IMR-90 (cell line): ENCODE measurements around the gene CCND1. TPM values are rescaled to one million over a fixed set of nuclear protein-coding genes. Genes with fewer than 3 reads are reported as not detected.
A peak's percentile ranks its signal among the peaks of the same experiment; 100 is the strongest.

Experiments used
- ATAC-seq: fragments of 200-7000 bp; cut with Tn5 transposase; 2 replicates; pipeline ENCODE4 v1.9.1; 2020; ENCODE audit warnings: low read depth, mild to moderate bottlenecking, moderate library complexity
- BruUV-seq: library from RNA; stranded (reverse); fragments of 400-500 nt; replicated peaks from 2 replicates; lab custom pipeline; 2021; lab: Mats Ljungman, UMichigan
- CTCF ChIA-PET: fragments of 300-600 bp; formaldehyde crosslinking; extraction: SDS; loops from one replicate; lab custom pipeline; 2021; ENCODE audit warnings: antibody characterized with exemption; lab: Yijun Ruan, JAX
- POLR2A ChIA-PET: fragments of 300-600 bp; sonication (Branson Sonifier 250); formaldehyde crosslinking; loops from one replicate; lab custom pipeline; 2022; ENCODE audit warnings: antibody characterized with exemption; ENCODE audit not compliant: unreplicated experiment; lab: Charles Lee
- DNase-seq: peaks from one replicate; pipeline ENCODE4 v3.0.0; 2013
- H2AFZ ChIP-seq: replicated peaks from 2 replicates; pipeline ENCODE3; 2013; ENCODE audit warnings: low read length, mild to moderate bottlenecking; ENCODE audit not compliant: poor library complexity
- H2AK5ac ChIP-seq: 2 replicates; pipeline ENCODE4 v1.6.1; 2013; ENCODE audit warnings: low read depth, low read length, inconsistent platforms
- H2AK9ac ChIP-seq: replicated peaks from 2 replicates; pipeline ENCODE3; 2013; ENCODE audit warnings: mild to moderate bottlenecking, low read depth, low read length, moderate library complexity; ENCODE audit not compliant: poor library complexity
- H2BK120ac ChIP-seq: 2 replicates; pipeline ENCODE4 v1.6.1; 2013; ENCODE audit warnings: low read depth, low read length, inconsistent platforms
- H2BK15ac ChIP-seq: 3 replicates; pipeline ENCODE4 v1.6.1; 2013; ENCODE audit warnings: low read depth, low read length, inconsistent platforms
- H2BK20ac ChIP-seq: 2 replicates; pipeline ENCODE4 v1.6.1; 2013; ENCODE audit warnings: low read depth, mild to moderate bottlenecking, inconsistent platforms, low read length, moderate library complexity
- H2BK5ac ChIP-seq: 2 replicates; pipeline ENCODE4 v1.6.1; 2013; ENCODE audit warnings: mild to moderate bottlenecking, low read depth, low read length, inconsistent platforms; ENCODE audit not compliant: poor library complexity, severe bottlenecking
- H3K14ac ChIP-seq: replicated peaks from 2 replicates; pipeline ENCODE4 v1.6.1; 2013; ENCODE audit warnings: low read depth, low read length, inconsistent platforms
- H3K18ac ChIP-seq: 2 replicates; pipeline ENCODE4 v1.6.1; 2013; ENCODE audit warnings: low read depth, low read length, control low read depth
- H3K23ac ChIP-seq: 2 replicates; pipeline ENCODE4 v1.6.1; 2013; ENCODE audit warnings: low read depth, low read length, inconsistent platforms
- H3K27ac ChIP-seq: 2 replicates; pipeline ENCODE4 v1.5.1; 2013; ENCODE audit warnings: mild to moderate bottlenecking, control low read depth, low read length; ENCODE audit not compliant: insufficient read depth
- H3K27me3 ChIP-seq: 2 replicates; pipeline ENCODE4 v1.6.1; 2013; ENCODE audit warnings: low read length; ENCODE audit not compliant: control insufficient read depth, insufficient read depth
- H3K36me3 ChIP-seq: 2 replicates; pipeline ENCODE4 v1.6.1; 2013; ENCODE audit warnings: low read length, mixed read lengths; ENCODE audit not compliant: control insufficient read depth, insufficient read depth
- H3K4ac ChIP-seq: 2 replicates; pipeline ENCODE4 v1.6.1; 2013; ENCODE audit warnings: low read depth, low read length, inconsistent platforms
- H3K4me1 ChIP-seq: 2 replicates; pipeline ENCODE4 v1.6.1; 2013; ENCODE audit warnings: low read length, mixed read lengths; ENCODE audit not compliant: control insufficient read depth, insufficient read depth
- H3K4me2 ChIP-seq: 2 replicates; pipeline ENCODE4 v1.6.1; 2013; ENCODE audit warnings: low read depth, mild to moderate bottlenecking, control low read depth, low read length, moderate library complexity
- H3K4me3 ChIP-seq: 2 replicates; pipeline ENCODE4 v1.5.1; 2013; ENCODE audit warnings: low read depth, mild to moderate bottlenecking, control low read depth, low read length, moderate library complexity; ENCODE audit not compliant: insufficient read depth
- H3K56ac ChIP-seq: 2 replicates; pipeline ENCODE4 v1.6.1; 2013; ENCODE audit warnings: low read length, inconsistent platforms; ENCODE audit not compliant: insufficient read depth; ENCODE audit errors: extremely low read depth
- H3K79me1 ChIP-seq, 2 experiments: 2 replicates each; pipeline ENCODE4 v1.6.1; 2013; ENCODE audit warnings: low read length in 2 of 2, inconsistent platforms in 1 of 2, low read depth in 1 of 2
- H3K9ac ChIP-seq: 2 replicates; pipeline ENCODE4 v1.6.1; 2013; ENCODE audit warnings: low read depth, low read length, control low read depth
- H3K9me1 ChIP-seq: 2 replicates; pipeline ENCODE4 v1.6.1; 2013; ENCODE audit warnings: low read length, inconsistent platforms; ENCODE audit not compliant: insufficient read depth
- H3K9me3 ChIP-seq: 2 replicates; pipeline ENCODE4 v1.6.1; 2013; ENCODE audit warnings: low read length; ENCODE audit not compliant: control insufficient read depth, insufficient read depth
- H4K20me1 ChIP-seq: 2 replicates; pipeline ENCODE4 v1.6.1; 2013; ENCODE audit warnings: low read length, inconsistent platforms; ENCODE audit not compliant: insufficient read depth
- H4K5ac ChIP-seq: 2 replicates; pipeline ENCODE4 v1.6.1; 2013; ENCODE audit warnings: mild to moderate bottlenecking, low read depth, low read length, control low read depth
- H4K8ac ChIP-seq, 2 experiments: 2 replicates each; pipeline ENCODE4 v1.6.1; 2013; ENCODE audit warnings: low read depth in 2 of 2, low read length in 2 of 2, control low read depth in 1 of 2, inconsistent platforms in 1 of 2
- H4K91ac ChIP-seq: 2 replicates; pipeline ENCODE4 v1.6.1; 2013; ENCODE audit warnings: low read depth, low read length, inconsistent platforms; ENCODE audit not compliant: insufficient read depth
- CEBPB ChIP-seq: IDR thresholded peaks from 2 replicates; pipeline ENCODE4 v1.6.1; 2012; ENCODE audit warnings: low read depth, low read length, improper control_type of control experiment
- FOS ChIP-seq: fragments of 150-350 bp; IDR thresholded peaks from 2 replicates; pipeline ENCODE4 v1.6.1; 2016; ENCODE audit warnings: low read depth, low read length
- MAFK ChIP-seq: IDR thresholded peaks from 2 replicates; pipeline ENCODE4 v1.6.1; 2012; ENCODE audit warnings: low read depth, low read length, improper control_type of control experiment
- MAZ ChIP-seq: IDR thresholded peaks from 2 replicates; pipeline ENCODE4 v1.6.1; 2012; ENCODE audit warnings: low read depth, mild to moderate bottlenecking, low read length, improper control_type of control experiment, moderate library complexity, borderline replicate concordance
- RAD21 ChIP-seq: IDR thresholded peaks from 2 replicates; pipeline ENCODE4 v1.6.1; 2012; ENCODE audit warnings: low read length, improper control_type of control experiment
- SMC3 ChIP-seq: fragments of 150-350 bp; IDR thresholded peaks from 2 replicates; pipeline ENCODE4 v1.6.1; 2016; ENCODE audit warnings: low read depth, mild to moderate bottlenecking, antibody characterized with exemption, low read length, moderate library complexity
- WGBS, 2 experiments: methylation state at CpG; one replicate each; pipeline versions ENCODE4 v1.1.5 to v1.1.7; 2013; ENCODE audit warnings: missing lambda C conversion rate in 2 of 2; ENCODE audit not compliant: insufficient read length in 1 of 2; ENCODE audit errors: extremely low coverage in 2 of 2; 5-methylcytosine and 5-hydroxymethylcytosine counted together
- dilution Hi-C: fragments of 300-500 bp; cut with HindIII; formaldehyde crosslinking; loops from one replicate; pipeline ENCODE4 v1.14.3; 2018; ENCODE audit warnings: low sequenced_read_pairs; ENCODE audit not compliant: unreplicated experiment
- in situ Hi-C: fragments of 300-500 bp; cut with MboI; formaldehyde crosslinking; loops from 3 replicates; pipeline ENCODE4 v1.14.3; 2019; ENCODE audit warnings: low sequenced_read_pairs, inconsistent platforms, mixed read lengths
- intact Hi-C: fragments of 100-400 bp; cut with micrococcal nuclease; formaldehyde crosslinking; loops from 2 replicates; pipeline ENCODE4 v1.10.0; 2022
- polyA plus RNA-seq, 3 experiments: library from polyadenylated mRNA; depleted of rRNA; stranded (reverse); fragments of >200 nt; gene quantifications; 2 replicates each; pipeline ENCODE4 v1.2.3, GENCODE V29; 2012; ENCODE audit warnings: low replicate concordance in 1 of 3
- total RNA-seq: library from RNA; depleted of rRNA; stranded (reverse); fragments of >200 nt; gene quantifications from 2 replicates; pipeline ENCODE4 v1.2.3, GENCODE V29; 2012

The CCND1 gene
- total and polyA plus RNA-seq, 2 of the 4 experiments (the other 2 are of a cell fraction), result 481 to 748 TPM

DNA sequence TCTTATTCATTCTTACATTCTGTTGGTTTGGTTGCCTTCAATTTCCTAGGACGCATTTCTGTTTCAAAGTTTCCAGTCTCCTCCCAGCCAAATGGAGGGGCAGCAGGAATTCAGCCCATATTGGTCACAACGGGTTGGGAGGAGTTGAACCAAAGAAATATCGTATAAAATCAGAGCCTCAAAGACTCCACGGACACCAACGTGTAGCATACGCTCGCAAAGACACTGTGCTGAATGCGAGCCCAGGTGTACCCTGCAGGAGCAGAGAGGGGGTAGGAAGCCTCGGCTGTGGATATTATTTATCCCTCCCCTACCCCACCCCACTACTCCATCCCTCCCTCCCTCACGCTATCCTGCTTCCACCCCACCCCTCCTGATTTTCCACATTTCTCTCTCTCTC, 15.5 kb upstream of the CCND1 start:
- BruUV-seq, result no TSS peak
- H3K9me3 ChIP-seq, result peaks cover 10% of the 10 kb centered on the region
- no peak overlapping the region for H4K5ac ChIP-seq
- H2AFZ ChIP-seq, result peak overlapping the region; percentile 35
- intact Hi-C loops (no loop called here), dilution Hi-C loops (no loop called here), in situ Hi-C loops (no loop called here)
- no peak overlapping the region for H3K56ac ChIP-seq
- no peak overlapping the region for H4K8ac ChIP-seq
- H3K9me1 ChIP-seq, result peaks cover 3% of the 10 kb centered on the region; the same call in 1 of the 2 replicates
- H3K18ac ChIP-seq, result no peak overlapping the region
- no peaks in the 10 kb centered on the region for H3K36me3 ChIP-seq
- H3K79me1 ChIP-seq, result no peaks in the 10 kb centered on the region
- H3K27me3 ChIP-seq, result no peaks in the 10 kb centered on the region; the same call in 1 of the 2 replicates
- no peak overlapping the region for H2BK20ac ChIP-seq
- H3K4me2 ChIP-seq, result no peak overlapping the region
- H4K91ac ChIP-seq, result no peak overlapping the region
- no peak overlapping the region for H3K4ac ChIP-seq
- no peak overlapping the region for H3K14ac ChIP-seq
- no peak overlapping the region for H2AK9ac ChIP-seq
- WGBS, 2 experiments, result 85% methylated on average over 6 of the region's 10 CpGs; no CpG with 5 or more reads in 1 of the 2 experiments
- no peak overlapping the region for H2BK15ac ChIP-seq
- CTCF ChIA-PET, result no interaction called here
- no peak for DNase-seq
- peaks cover 2% of the 10 kb centered on the region; the same call in 1 of the 2 replicates for H3K4me1 ChIP-seq
- no peak overlapping the region for H3K23ac ChIP-seq
- no peak overlapping the region for H3K4me3 ChIP-seq
- H3K9ac ChIP-seq, result no peak overlapping the region
- H3K27ac ChIP-seq, result no peak overlapping the region
- H2BK120ac ChIP-seq, result no peak overlapping the region
- POLR2A ChIA-PET, result no interaction called here
- TF ChIP-seq RAD21 (no peak), FOS (no peak), MAFK (no peak), MAZ (no peak), CEBPB (no peak), SMC3 (no peak)
- H2BK5ac ChIP-seq, result no peak overlapping the region
- ATAC-seq, result no peak
- H4K20me1 ChIP-seq, result no peaks in the 10 kb centered on the region
- no peak overlapping the region for H2AK5ac ChIP-seq
